Activated CD4-positive, alpha-beta T cell treated with anti-CD3 and anti-CD28 coated beads, Interleukin-2, amount 50 U/mL, for 4 hours (primary cell): ENCODE results near the gene ACTR3C.
"Not testable (repeated sequence)": the region's sequence is repeated elsewhere in the genome, so short reads cannot be mapped to it uniquely, and the experiment has no call there.

Source experiments
- DNase-seq, 2 experiments: peaks; one replicate each; pipeline ENCODE4 v3.0.0-alpha.2; 2020

The ACTR3C gene

GRCh38 chr7:150312649-150313366 is 10.5 kb downstream of the ACTR3C start:
- DNase-seq = not testable (repeated sequence)

DNA sequence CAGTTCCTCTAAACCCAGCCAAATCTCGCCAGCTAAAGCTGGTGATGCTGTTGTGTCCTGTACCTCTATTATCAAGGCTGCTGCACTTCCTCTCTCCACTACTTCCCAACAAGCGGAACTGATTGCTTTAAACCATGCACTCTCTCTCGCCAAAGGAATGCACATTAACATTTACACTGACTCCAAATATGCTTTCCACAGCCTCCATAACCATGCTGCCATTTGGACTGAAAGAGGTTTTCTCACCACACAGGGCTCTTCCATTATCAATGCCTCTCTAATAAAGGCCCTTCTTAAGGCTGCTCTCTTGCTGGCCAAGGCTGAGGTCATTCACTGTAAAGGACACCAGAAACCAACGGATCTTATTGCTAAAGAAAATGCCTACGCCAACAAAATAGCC is 11.6 kb downstream of the ACTR3C start:
- no peak for DNase-seq

DNA sequence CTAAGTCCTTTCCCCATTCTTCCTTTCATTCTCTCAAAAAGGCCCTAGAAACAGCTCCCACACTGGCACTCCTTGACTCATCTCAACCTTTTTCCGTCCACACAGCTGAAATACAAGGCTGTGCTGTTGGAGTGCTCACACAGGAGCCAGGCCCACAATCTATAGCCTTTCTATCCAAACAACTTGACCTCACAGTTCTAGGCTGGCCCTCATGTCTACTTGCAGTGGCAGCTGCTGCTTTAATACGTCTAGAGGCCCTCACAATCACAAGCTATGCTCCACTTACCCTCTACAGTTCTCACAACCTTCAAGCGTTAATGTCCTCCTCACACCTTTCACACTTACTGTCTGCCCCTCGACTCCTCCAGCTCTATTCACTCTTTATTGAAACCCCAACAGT is 12.2 kb downstream of the ACTR3C start:
- no peak for DNase-seq

- DNase-seq = no peak
Observed at GRCh38 chr7:150308575-150308974, 14.8 kb downstream of the ACTR3C start.

DNA sequence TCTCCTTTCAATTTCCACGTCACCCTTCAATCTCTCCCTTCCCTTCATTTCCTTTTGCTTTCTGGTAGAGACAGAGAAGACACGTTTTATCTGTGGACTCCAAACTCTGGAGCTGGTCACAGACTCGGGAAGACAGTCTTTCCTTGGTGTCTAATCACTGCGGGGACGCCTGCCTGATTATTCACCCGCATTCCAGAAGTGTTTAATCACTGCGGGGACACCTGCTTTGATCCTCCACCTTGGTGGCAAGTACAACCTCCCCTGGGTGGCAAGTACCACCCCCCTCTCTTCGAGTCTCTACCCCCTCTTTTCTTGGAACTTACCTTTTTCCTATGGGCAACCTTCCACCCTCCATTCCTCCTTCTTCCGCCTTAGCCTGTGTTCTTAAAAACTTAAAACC is 15.4 kb downstream of the ACTR3C start:
- no peak for DNase-seq

- DNase-seq = no peak
Observed at GRCh38 chr7:150307129-150307528, 16.2 kb downstream of the ACTR3C start.

DNA sequence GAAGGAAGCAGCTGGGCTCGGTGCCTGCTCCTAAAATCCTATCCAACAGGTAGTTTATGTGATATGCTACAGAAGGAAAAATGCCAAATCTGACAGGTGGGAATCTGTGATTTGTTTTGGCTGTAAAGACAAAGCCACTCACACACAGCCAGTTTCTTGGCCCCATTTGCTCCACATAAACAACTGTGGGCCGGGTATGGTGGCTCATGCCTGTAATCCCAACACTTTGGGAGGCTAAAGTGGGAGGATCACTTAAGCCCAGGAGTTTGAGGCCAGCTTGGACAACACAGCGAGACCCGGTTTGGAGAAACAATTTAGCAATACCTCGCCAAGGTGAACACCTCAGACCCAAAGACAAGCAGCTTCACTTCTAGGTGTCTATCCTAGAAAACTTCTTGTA is 17.0 kb downstream of the ACTR3C start:
- DNase-seq = not testable (repeated sequence)

DNA sequence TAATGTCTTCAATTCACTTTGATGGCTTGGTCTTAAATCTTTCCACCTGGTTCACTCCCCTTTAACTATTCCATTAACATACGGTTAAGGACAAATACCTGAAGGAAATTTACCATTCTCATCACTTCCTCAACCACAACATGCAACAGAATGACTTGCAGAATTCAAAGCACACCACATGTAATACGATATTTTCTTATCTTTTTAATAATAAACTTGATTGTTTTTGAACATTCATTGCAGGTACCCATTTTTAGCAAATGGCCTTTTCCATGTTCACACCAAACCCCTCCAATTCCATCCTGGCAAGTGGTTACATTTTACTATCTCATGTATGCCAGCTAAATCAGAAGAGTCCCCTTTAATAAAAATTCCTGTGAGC is 17.5 kb downstream of the ACTR3C start:
- not testable (repeated sequence) for DNase-seq

- DNase-seq = not testable (repeated sequence)
Observed at GRCh38 chr7:150305259-150305902, 18.0 kb downstream of the ACTR3C start.

- not testable (repeated sequence) for DNase-seq
Observed at GRCh38 chr7:150304499-150305258, 18.7 kb downstream of the ACTR3C start.

DNA sequence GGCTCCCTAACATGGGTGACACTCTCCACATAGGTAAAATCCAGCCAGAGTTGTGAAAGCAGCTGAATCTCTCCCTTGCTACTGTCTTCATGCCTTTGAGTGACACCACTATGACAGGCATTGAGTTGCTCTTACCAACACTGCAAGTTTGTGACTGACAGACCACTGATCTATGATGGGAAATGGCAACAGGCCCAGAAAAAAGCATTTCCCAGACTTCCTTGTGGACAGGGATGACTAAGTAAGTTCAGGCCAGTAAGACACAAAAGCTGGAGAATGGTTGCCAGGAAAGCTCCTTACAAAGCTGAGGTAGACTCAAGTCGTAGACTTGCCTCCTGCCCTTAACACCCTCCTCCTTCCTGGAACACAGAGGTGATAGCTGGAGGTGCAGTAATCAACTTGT is 20.4 kb downstream of the ACTR3C start:
- DNase-seq = not testable (repeated sequence)

- DNase-seq = not testable (repeated sequence)
Observed at GRCh38 chr7:150297978-150298377, 25.4 kb downstream of the ACTR3C start.

GRCh38 chr7:150296802-150297201 is 26.5 kb downstream of the ACTR3C start:
- DNase-seq = not testable (repeated sequence)

GRCh38 chr7:150295614-150296013 is 27.7 kb downstream of the ACTR3C start:
- not testable (repeated sequence) for DNase-seq

GRCh38 chr7:150295027-150295426 is 28.3 kb downstream of the ACTR3C start:
- DNase-seq = not testable (repeated sequence)

DNA sequence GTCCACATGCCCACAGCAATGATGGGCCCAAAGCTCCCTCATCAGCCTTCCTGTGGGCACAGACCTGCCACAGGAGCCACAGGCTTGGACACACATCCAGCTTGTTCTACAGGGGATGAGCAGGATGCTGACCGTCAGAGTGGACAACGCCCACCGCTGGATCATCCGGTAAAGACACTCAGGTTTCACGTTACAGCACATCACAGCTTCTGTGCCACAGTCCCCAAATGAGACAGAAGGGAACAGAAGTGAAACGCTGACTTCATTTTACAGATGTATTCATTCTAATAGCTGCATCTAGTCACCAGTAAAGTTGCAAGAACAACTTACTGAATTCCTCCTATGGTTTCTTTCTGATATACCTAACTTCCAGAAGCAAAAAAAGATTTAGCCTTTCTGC is 33.0 kb downstream of the ACTR3C start:
- DNase-seq = not testable (repeated sequence)

DNA sequence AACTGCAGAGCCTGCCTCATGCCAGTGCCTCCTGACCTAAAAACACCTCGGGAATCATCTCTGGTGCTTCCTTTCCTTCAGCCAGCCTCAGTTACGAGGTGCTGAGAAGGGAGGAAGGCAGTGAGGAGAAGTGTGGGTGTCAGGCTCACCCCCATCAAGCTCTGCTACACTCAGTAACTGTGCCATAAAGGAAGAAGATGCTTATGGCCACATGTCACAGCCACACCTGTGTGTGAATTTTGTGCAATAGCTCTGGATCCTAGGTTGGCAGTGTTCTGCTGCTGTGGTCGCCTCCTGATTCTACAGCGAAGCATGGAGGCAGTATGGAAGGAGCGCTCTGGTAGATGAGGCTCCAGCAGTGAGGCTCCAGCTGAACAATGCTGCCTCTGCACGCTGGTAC is 34.5 kb downstream of the ACTR3C start:
- DNase-seq = not testable (repeated sequence)

DNA sequence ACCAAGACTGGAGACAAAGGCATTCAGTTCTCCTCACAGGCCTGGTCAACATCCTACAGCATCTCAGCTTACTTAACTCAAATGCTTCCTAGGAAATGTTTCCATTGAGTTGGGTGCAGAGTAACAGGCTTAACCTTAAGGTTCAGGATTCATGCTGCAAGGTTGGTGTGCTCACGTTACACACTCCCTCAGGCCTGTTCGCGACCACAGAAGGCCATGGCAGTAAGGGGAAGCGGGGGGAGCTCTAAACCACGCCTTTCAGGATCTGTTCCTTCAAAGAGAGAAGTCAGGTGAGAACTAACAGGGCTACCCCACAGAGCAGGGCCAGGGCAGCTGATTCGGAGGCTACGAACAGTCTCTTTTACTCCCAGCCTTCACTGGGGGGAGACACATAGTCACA is 35.5 kb downstream of the ACTR3C start:
- DNase-seq = not testable (repeated sequence)

- peak; percentile 21 to 28 for DNase-seq
Observed at GRCh38 chr7:150285849-150286754, 37.2 kb downstream of the ACTR3C start.

DNA sequence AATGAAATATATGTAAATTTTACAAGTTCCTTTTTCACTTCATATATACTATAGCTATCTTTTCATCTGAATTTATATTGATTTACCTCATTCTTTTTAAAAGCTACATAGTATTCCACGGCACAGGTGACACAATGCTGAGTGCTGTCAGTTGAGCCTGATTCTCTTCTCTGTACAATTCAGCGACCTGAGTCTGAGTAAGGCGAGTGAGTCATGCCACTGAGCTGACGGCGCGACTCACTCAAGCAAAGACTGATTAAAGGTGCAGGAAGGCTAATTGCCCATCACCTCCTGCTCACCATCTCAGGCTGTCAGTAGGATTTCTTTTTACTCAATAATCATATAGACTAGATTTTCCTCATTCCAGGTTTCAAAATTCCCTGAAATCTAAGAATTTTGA is 39.7 kb downstream of the ACTR3C start:
- DNase-seq = not testable (repeated sequence)

- not testable (repeated sequence) for DNase-seq
Observed at GRCh38 chr7:150283111-150283510, 40.2 kb downstream of the ACTR3C start.

- DNase-seq = not testable (repeated sequence)
Observed at GRCh38 chr7:150281681-150282403, 41.5 kb downstream of the ACTR3C start.
